Subcutaneous adipose tissue (tissue), 4 donors: ENCODE results near the gene MYH7. TPM values are rescaled to one million over a fixed set of nuclear protein-coding genes. Genes with fewer than 3 reads are reported as not detected.

Experiments used
- total RNA-seq, 4 donors: library from RNA; depleted of rRNA; stranded (reverse); fragments of >200 nt; gene quantifications; one replicate each; pipeline ENCODE4 v1.1.0, GENCODE V29; 2016
- TF ChIP-seq, protein P1 (sequence below): fragments of 450-650 bp; IDR thresholded peaks from one replicate; pipeline ENCODE4 v1.5.1; 2016; ENCODE audit warnings: low read depth, mild to moderate bottlenecking, control low read depth, antibody characterized with exemption, moderate library complexity

Gene MYH7
- total RNA-seq, 4 donors from 2014 or later = not detected

DNA sequence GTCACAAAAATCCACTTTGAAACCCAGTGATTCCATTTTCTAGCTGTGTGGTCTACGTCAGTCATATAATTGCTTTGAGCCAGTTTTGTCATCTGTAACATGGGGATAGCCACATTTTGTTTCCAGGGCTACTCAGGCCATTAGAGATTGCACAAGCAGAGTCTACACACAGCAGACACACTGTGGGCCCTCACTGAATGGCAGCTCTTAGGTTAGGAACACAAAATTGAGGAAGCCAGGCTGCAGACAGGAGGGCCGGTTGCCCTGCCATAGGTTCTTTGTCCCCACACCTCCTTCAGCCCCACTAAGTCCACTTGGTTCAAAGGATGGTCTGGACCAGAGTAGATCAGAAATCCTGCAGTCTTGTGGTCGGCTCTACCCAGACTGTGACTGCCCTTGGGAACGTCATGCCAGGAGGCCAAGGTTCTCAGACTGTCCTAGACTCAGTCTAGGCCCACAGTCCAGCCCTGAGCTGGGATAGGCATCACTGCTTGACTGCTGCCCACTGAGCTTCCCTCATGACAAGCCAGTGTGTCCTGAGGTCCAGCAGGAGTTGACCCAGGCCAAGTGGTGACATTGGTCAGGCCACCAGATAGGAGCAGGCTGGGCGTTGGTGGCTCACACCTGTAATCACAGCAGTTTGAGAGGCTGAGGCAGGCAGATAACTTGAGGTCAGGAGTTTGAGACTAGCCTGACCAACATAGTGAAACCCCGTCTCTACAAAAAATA, 3.8 kb upstream of the MYH7 start:
- TF ChIP-seq, protein P1, sequence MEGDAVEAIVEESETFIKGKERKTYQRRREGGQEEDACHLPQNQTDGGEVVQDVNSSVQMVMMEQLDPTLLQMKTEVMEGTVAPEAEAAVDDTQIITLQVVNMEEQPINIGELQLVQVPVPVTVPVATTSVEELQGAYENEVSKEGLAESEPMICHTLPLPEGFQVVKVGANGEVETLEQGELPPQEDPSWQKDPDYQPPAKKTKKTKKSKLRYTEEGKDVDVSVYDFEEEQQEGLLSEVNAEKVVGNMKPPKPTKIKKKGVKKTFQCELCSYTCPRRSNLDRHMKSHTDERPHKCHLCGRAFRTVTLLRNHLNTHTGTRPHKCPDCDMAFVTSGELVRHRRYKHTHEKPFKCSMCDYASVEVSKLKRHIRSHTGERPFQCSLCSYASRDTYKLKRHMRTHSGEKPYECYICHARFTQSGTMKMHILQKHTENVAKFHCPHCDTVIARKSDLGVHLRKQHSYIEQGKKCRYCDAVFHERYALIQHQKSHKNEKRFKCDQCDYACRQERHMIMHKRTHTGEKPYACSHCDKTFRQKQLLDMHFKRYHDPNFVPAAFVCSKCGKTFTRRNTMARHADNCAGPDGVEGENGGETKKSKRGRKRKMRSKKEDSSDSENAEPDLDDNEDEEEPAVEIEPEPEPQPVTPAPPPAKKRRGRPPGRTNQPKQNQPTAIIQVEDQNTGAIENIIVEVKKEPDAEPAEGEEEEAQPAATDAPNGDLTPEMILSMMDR = no peak

DNA sequence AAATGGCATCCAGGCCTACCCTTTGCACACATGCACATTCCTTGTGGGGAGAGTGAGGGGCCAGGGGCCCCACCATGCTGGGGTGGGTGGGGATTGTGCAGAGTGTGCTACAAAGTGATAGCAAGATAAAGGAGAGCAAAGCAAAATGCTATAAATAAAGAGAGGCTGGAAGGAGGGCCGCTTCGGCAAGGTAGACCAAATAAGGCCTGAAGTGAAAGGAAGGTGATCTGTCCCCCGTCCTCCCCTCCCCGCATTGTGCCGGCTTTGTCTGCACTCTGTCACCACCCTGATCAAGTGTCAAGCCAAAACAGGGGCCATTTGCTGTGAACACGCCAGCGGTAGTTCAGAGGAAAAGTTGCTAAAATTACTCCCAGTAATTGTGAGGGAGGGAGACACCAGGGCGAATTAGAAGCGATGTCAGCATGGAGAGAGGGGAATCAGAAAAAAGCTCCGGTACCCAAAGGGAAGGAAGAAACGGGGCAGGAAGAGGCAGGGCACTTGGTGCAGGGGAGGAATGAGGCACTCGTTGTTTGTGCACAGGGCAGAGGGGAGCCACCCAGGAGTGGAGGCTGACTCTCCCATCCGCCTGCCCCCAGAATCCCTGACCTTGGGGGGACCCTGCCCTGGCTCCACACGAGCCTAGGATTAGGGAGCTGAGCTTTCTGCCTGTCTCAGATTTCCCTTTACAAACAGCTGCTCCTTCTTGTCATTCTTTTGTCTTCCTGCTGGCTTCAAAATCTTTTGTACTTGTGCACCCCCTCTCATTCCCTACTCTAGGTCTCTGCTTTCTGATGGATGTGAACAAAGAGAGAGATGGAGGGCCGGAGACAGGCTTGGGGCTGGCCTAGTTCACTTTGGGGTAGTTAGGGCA, 2.9 kb upstream of the MYH7 start:
- TF ChIP-seq, protein P1 = no peak

DNA sequence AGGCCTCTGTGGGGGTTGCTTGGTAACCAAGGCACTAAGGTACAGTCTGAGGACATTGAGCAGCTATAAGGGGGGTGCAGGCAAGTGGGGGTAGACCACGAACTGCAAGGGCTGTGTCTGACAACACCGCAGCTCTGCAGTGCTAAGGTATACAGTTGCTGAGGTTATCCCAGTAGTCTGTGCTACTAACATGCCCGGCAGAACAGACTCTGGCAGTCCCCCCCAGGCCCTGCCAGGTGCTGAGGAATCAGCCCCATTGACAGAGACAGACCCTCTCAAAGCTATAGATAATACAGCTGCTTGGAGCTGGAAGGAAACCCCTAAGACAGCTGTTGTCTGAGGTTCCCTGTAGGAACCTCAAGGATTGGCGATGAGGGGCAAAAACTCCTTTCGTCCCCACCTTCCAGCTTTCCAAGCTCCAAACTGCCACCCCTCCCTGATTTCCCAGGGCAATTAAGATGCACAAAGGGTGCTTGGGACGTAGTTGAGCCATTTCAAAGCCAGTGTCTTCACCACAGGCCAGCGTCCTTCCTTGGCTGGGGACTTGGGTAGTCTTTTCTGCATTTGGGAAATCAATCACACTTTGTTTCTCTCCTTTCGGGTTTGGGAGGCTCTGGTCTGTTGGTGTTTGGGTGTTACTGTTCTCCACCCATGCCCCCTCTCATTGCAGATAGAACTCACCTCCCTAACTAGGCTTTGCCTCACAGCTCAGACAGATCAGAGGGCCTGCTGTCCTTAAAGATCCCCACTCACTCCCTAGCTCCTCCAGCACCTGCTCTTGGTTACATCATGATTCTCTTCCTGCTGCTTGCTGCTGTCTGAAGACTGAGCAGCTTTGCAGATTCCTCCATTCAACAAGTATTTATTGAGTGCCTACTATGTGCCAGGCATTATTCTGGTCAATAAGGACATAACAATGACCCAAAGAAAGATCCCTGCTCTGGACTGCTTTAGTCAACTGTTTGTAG, 2.0 kb upstream of the MYH7 start:
- TF ChIP-seq, protein P1 = no peak

DNA sequence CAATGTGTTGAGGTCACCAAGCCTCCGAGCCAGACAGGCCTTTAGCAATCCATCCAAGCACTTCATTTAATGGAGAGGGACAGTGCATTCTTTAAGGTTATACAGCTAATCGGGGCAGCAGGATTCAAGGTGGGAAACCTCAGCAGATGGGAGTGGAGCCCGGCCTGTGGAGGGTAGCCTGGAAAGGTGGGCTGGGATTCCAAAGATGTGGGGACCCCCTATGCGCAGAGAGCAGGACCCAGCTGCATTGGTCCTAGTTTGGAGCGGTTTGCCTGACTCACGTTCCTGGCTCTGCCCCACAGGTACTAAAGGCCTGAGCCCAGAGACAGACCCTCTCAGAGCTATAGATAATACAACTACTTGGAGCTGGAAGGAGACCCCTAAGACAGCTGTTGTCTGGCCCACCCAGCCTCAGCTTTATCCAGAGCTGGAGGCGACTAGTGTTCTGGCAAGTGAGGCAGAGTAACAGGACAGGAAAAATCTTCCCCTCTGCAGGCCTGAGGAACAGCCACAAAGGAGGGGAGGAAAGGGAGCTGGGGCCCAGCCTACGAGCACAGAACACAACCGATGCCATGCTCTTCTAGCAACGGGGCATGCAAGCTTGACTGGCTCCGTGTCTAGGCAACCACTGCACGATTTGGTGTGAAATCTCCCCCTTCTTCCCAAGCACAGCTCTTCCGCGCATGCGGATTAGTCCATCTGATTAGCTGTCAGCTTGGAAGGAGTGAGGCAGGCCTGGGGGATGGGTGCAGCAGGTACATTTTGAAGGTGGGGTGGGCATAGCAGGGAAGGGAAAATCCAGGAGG, 1.1 kb upstream of the MYH7 start:
- TF ChIP-seq, protein P1 = no peak

DNA sequence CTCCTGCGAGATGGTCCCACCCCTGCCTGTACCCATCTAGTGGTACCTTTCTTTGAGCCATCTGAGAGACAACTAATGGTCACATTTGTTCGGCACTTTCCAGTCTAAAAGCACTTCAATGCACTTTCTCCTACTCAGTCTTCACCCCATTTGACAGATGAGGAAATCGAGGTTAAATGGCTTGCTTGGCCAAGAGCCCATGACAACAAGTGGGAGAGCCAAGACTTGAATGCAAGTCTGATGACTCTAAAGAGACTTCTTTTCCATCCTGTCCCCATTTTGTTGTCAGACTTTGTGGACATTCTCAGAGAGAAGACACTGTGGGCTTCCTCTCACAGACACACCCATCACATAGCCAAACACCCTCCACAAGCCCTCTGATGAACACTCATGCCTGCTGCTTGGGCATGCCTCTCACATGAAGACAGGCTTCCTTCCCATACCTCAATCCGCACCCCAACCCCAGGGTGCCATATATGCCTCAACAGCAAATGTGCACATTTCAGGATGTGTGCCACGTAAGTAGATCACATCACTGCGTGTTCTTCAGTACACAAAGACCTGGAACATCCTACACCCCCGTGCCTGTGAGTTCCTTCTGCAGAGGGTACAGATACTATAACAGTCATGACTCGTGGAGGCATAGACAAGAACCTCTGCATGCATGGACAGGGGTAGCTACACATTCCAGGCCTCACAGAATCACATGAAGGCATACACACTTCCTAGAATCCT, 805 bp downstream of the MYH7 start:
- TF ChIP-seq, protein P1 = no peak

DNA sequence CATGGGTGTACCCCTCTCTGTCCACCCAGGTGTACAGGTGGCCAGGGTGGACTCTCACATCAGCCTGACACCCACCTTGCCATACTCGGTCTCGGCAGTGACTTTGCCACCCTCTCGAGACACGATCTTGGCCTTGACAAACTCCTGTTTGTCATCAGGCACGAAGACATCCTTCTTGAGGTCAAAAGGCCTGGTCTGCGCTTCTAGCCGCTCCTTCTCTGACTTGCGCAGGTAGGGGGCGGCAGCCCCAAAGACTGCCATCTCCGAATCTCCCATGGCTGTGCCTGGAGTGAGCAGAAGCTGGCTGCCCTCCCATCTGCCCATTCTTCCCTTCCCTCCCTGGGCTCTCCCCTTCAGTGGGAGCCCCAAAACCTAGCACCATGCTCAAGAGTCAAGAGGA, 2.0 kb downstream of the MYH7 start:
- TF ChIP-seq, protein P1 = no peak
